OCI-LY7 (cell line): ENCODE measurements around the gene LEPR. TPM values are rescaled to one million over a fixed set of nuclear protein-coding genes. Genes with fewer than 3 reads are reported as not detected.

Experiments
- BruUV-seq: library from RNA; stranded (reverse); fragments of 400-500 nt; replicated peaks from 2 replicates; lab custom pipeline; 2021; lab: Mats Ljungman, UMichigan
- CTCF ChIA-PET: fragments of 300-600 bp; sonication (Branson Sonifier 250); formaldehyde crosslinking; loops from one replicate; lab custom pipeline; 2022; ENCODE audit warnings: antibody characterized with exemption; ENCODE audit not compliant: unreplicated experiment; lab: Charles Lee
- POLR2A ChIA-PET: fragments of 300-600 bp; sonication (Branson Sonifier 250); formaldehyde crosslinking; loops from one replicate; lab custom pipeline; 2022; ENCODE audit warnings: antibody characterized with exemption; lab: Charles Lee
- DNase-seq: peaks from one replicate; pipeline ENCODE4 v3.0.0-alpha.2; 2015; ENCODE audit warnings: low spot score
- H2AFZ ChIP-seq: fragments of 200-600 bp; sonication (generic), shearing (Covaris generic); 2 replicates; pipeline ENCODE4 v1.6.1; 2014; ENCODE audit warnings: mild to moderate bottlenecking, antibody characterized with exemption, low read length, moderate library complexity
- H3K27ac ChIP-seq: fragments of 200-600 bp; sonication (generic); 2 replicates; pipeline ENCODE4 v1.5.1; 2014; ENCODE audit warnings: mixed run types, low read depth, mild to moderate bottlenecking, moderate library complexity, low read length, inconsistent platforms; ENCODE audit not compliant: poor library complexity, severe bottlenecking
- H3K36me3 ChIP-seq: fragments of 200-600 bp; sonication (generic); 2 replicates; pipeline ENCODE4 v1.6.1; 2014; ENCODE audit warnings: mild to moderate bottlenecking, antibody characterized with exemption, low read length, moderate library complexity, mixed read lengths; ENCODE audit not compliant: insufficient read depth
- H3K4me1 ChIP-seq: fragments of 200-600 bp; sonication (generic); 2 replicates; pipeline ENCODE4 v1.5.1; 2014; ENCODE audit warnings: mild to moderate bottlenecking, low read length; ENCODE audit not compliant: insufficient read depth, poor library complexity, severe bottlenecking
- H3K4me2 ChIP-seq: fragments of 200-600 bp; sonication (generic); 2 replicates; pipeline ENCODE4 v1.6.1; 2014; ENCODE audit warnings: mild to moderate bottlenecking, low read length
- H3K4me3 ChIP-seq: fragments of 200-600 bp; sonication (generic); 2 replicates; pipeline ENCODE4 v1.5.1; 2014; ENCODE audit warnings: mild to moderate bottlenecking, low read depth, low read length; ENCODE audit not compliant: poor library complexity, severe bottlenecking
- H3K79me2 ChIP-seq: fragments of 200-600 bp; sonication (generic); 2 replicates; pipeline ENCODE4 v1.6.1; 2016; ENCODE audit warnings: low read depth, mild to moderate bottlenecking, low read length, moderate library complexity, mixed read lengths; ENCODE audit not compliant: insufficient read depth
- H3K9me2 ChIP-seq: fragments of 200-600 bp; sonication (generic); 2 replicates; pipeline ENCODE4 v1.6.1; 2016; ENCODE audit warnings: mild to moderate bottlenecking, low read length, mixed read lengths; ENCODE audit not compliant: insufficient read depth
- H3K9me3 ChIP-seq: fragments of 200-600 bp; sonication (generic); 2 replicates; pipeline ENCODE4 v1.6.1; 2014; ENCODE audit warnings: mild to moderate bottlenecking, mixed run types, low read length, mixed read lengths
- H4K20me1 ChIP-seq: fragments of 200-600 bp; sonication (generic); 2 replicates; pipeline ENCODE4 v1.6.1; 2014; ENCODE audit warnings: mild to moderate bottlenecking, antibody characterized with exemption, low read length, moderate library complexity, mixed read lengths; ENCODE audit not compliant: insufficient read depth
- CTCF ChIP-seq: fragments of 200-600 bp; sonication (generic); conservative IDR thresholded peaks from 2 replicates; pipeline ENCODE4 v1.5.1; 2014; ENCODE audit warnings: mild to moderate bottlenecking, antibody characterized with exemption, low read length, moderate library complexity, mixed read lengths
- EZH2phosphoT487 ChIP-seq: fragments of 200-600 bp; sonication (generic); IDR thresholded peaks from 2 replicates; pipeline ENCODE4 v1.6.1; 2018; ENCODE audit warnings: low read depth, borderline replicate concordance, mild to moderate bottlenecking, mixed run types, antibody characterized with exemption, low read length, moderate library complexity, mixed read lengths
- intact Hi-C: fragments of 100-400 bp; cut with micrococcal nuclease; formaldehyde crosslinking; loops from one replicate; pipeline ENCODE4 v1.10.0; 2022; ENCODE audit not compliant: unreplicated experiment
- total RNA-seq, 2 experiments: library from RNA; depleted of rRNA in 1 of 2; stranded (reverse); fragments of >200 nt in 1 of 2; shearing (Covaris generic) in 1 of 2; gene quantifications; 2 replicates each; pipeline ENCODE4 v1.2.3, GENCODE V29; 2014 to 2022

LEPR gene
- total RNA-seq, 2 experiments from 2014 or later, result 0.63 to 0.68 TPM

DNA sequence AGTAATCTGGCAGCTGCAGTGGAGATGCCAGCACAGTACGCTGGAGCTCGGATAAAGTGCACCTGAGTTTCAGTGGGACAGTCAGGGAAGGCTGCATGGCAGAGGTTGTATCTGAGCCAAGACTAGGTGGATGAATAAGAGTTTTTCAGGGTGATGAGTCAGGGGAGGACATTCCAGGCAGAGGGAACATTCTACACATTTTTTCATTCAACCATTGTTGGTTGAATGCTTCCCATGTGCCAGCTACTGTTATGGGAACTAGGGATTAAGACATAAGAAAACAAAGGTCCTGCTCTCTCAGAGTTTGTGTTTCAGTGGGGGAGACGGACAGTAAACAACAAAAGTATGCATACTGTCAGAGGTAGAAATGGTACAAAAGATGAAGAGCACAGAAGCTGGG, 5.2 kb downstream of the LEPR start:
- no peak overlapping the region for H3K4me3 ChIP-seq
- no peaks in the 10 kb centered on the region for H3K9me3 ChIP-seq
- peaks cover 10% of the 10 kb centered on the region for H3K4me1 ChIP-seq
- H3K9me2 ChIP-seq, result no peaks in the 10 kb centered on the region
- no TSS peak for BruUV-seq
- TF ChIP-seq CTCF (no peak), EZH2phosphoT487 (no peak)
- POLR2A ChIA-PET, result no interaction called here
- H4K20me1 ChIP-seq, result no peaks in the 10 kb centered on the region
- no peak overlapping the region for H2AFZ ChIP-seq
- no peak for DNase-seq
- no peak overlapping the region for H3K4me2 ChIP-seq
- H3K79me2 ChIP-seq, result peaks cover 20% of the 10 kb centered on the region; the same call in 1 of the 2 replicates
- CTCF ChIA-PET, result no interaction called here
- H3K36me3 ChIP-seq, result peaks cover 31% of the 10 kb centered on the region
- no peak overlapping the region for H3K27ac ChIP-seq
- intact Hi-C loops, result no loop called here

- Histone ChIP-seq H3K27ac (no peak overlapping the region), H3K9me2 (no peaks in the 10 kb centered on the region), H3K4me2 (no peak overlapping the region), H4K20me1 (no peaks in the 10 kb centered on the region), H3K36me3 (peaks cover 43% of the 10 kb centered on the region), H3K4me1 (no peaks in the 10 kb centered on the region), H2AFZ (no peak overlapping the region), H3K4me3 (no peak overlapping the region), H3K9me3 (no peaks in the 10 kb centered on the region), H3K79me2 (no peaks in the 10 kb centered on the region)
- TF ChIP-seq EZH2phosphoT487 (no peak), CTCF (no peak)
- ChIA-PET POLR2A (interaction anchor here (0.7 to 2.8 kb wide), 3 partner anchors 9 to 780 kb away, joined by 3 to 11 read pairs (median 4); partner anchors contain the start of genes LEPR and LEPROT), CTCF (no interaction called here)
- DNase-seq, result no peak
- BruUV-seq, result no TSS peak
- intact Hi-C loops, result no loop called here
Measured at GRCh38 chr1:65429078-65429477, 8.6 kb downstream of the LEPR start.

DNA sequence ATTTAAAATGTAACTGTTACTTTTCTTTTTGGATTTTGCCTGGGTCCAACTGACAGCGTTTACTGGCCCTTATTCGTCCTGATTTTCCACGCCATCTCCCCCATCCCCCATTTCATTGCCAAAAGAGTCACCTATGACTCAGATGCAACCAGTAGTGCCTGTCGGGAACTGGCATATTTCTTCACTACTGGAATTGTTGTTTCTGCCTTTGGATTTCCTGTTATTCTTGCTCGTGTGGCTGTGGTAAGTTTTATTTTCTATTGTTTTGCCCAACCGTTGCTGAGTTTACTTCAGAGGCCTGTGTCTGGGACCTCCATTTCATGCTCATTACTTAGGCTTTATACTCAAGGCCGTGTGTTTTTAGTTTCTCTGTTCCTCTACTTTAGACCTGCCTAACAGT, 9.3 kb downstream of the LEPR start:
- no peak overlapping the region for H2AFZ ChIP-seq
- H3K4me1 ChIP-seq, result no peaks in the 10 kb centered on the region
- H3K9me2 ChIP-seq, result no peaks in the 10 kb centered on the region
- no peak overlapping the region for H3K4me3 ChIP-seq
- BruUV-seq, result no TSS peak
- H4K20me1 ChIP-seq, result no peaks in the 10 kb centered on the region
- TF ChIP-seq EZH2phosphoT487, result no peak
- POLR2A ChIA-PET, result interaction anchor here (2.8 kb wide), 1 partner anchor 10 kb away, joined by 11 read pairs; the partner anchor contains the start of genes LEPR and LEPROT
- CTCF ChIA-PET, result no interaction called here
- intact Hi-C loops, result loop anchor here (5.0 kb wide), 1 partner anchor 193 kb away; no protein-coding TSS in a partner anchor
- H3K79me2 ChIP-seq, result no peaks in the 10 kb centered on the region
- peaks cover 46% of the 10 kb centered on the region for H3K36me3 ChIP-seq
- H3K4me2 ChIP-seq, result no peak overlapping the region
- H3K9me3 ChIP-seq, result no peaks in the 10 kb centered on the region
- no peak overlapping the region for H3K27ac ChIP-seq
- DNase-seq, result no peak
